ENCODE data around the gene PTPN20. TPM values are rescaled to one million over a fixed set of nuclear protein-coding genes. Genes with fewer than 3 reads are reported as not detected.

Gene PTPN20
- total RNA-seq, 1 experiment from 2014 or later, result 13.6 TPM

- in situ Hi-C loops (cut with HindIII; ENCODE audit: low pct_unique_long_range_greater_than_20kb, low sequenced_read_pairs), result no loop called here
- no peak for DNase-seq (ENCODE audit: low read depth)
Observed at GRCh38 chr10:47041396-47042198, 130.4 kb downstream of the PTPN20 start.

GRCh38 chr10:47042199-47042473, 130.9 kb downstream of the PTPN20 start:
- DNase-seq (ENCODE audit: low read depth), result no peak
- in situ Hi-C loops (cut with HindIII; ENCODE audit: low pct_unique_long_range_greater_than_20kb, low sequenced_read_pairs), result no loop called here

GRCh38 chr10:47042780-47043750, 131.8 kb downstream of the PTPN20 start:
- no peak for DNase-seq (ENCODE audit: low read depth)
- in situ Hi-C loops (cut with HindIII; ENCODE audit: low pct_unique_long_range_greater_than_20kb, low sequenced_read_pairs), result no loop called here

GRCh38 chr10:47043928-47044538, 132.8 kb downstream of the PTPN20 start:
- DNase-seq (ENCODE audit: low read depth), result no peak
- in situ Hi-C loops (cut with HindIII; ENCODE audit: low pct_unique_long_range_greater_than_20kb, low sequenced_read_pairs), result no loop called here

GRCh38 chr10:47044741-47045140, 133.5 kb downstream of the PTPN20 start:
- in situ Hi-C loops (cut with HindIII; ENCODE audit: low pct_unique_long_range_greater_than_20kb, low sequenced_read_pairs), result no loop called here
- no peak for DNase-seq (ENCODE audit: low read depth)

- no peak for DNase-seq (ENCODE audit: low read depth)
- in situ Hi-C loops (cut with HindIII; ENCODE audit: low pct_unique_long_range_greater_than_20kb, low sequenced_read_pairs), result no loop called here
Observed at GRCh38 chr10:47045331-47045861, 134.2 kb downstream of the PTPN20 start.

- in situ Hi-C loops (cut with HindIII; ENCODE audit: low pct_unique_long_range_greater_than_20kb, low sequenced_read_pairs), result no loop called here
- no peak for DNase-seq (ENCODE audit: low read depth)
Observed at GRCh38 chr10:47046321-47047126, 135.3 kb downstream of the PTPN20 start.

GRCh38 chr10:47047127-47047504, 135.9 kb downstream of the PTPN20 start:
- in situ Hi-C loops (cut with HindIII; ENCODE audit: low pct_unique_long_range_greater_than_20kb, low sequenced_read_pairs), result no loop called here
- DNase-seq (ENCODE audit: low read depth), result no peak

GRCh38 chr10:47047577-47048525, 136.6 kb downstream of the PTPN20 start:
- in situ Hi-C loops (cut with HindIII; ENCODE audit: low pct_unique_long_range_greater_than_20kb, low sequenced_read_pairs), result no loop called here
- peak; percentile 24 for DNase-seq (ENCODE audit: low read depth)

- DNase-seq (ENCODE audit: low read depth), result no peak
- in situ Hi-C loops (cut with HindIII; ENCODE audit: low pct_unique_long_range_greater_than_20kb, low sequenced_read_pairs), result no loop called here
Observed at GRCh38 chr10:47048526-47048905, 137.3 kb downstream of the PTPN20 start.

GRCh38 chr10:47049056-47049851, 138.0 kb downstream of the PTPN20 start:
- no peak for DNase-seq (ENCODE audit: low read depth)
- in situ Hi-C loops (cut with HindIII; ENCODE audit: low pct_unique_long_range_greater_than_20kb, low sequenced_read_pairs), result no loop called here

- in situ Hi-C loops (cut with HindIII; ENCODE audit: low pct_unique_long_range_greater_than_20kb, low sequenced_read_pairs), result no loop called here
- no peak for DNase-seq (ENCODE audit: low read depth)
Observed at GRCh38 chr10:47049906-47050305, 138.7 kb downstream of the PTPN20 start.

- in situ Hi-C loops (cut with HindIII; ENCODE audit: low pct_unique_long_range_greater_than_20kb, low sequenced_read_pairs), result no loop called here
- DNase-seq (ENCODE audit: low read depth), result no peak
Observed at GRCh38 chr10:47050618-47051455, 139.6 kb downstream of the PTPN20 start.

- in situ Hi-C loops (cut with HindIII; ENCODE audit: low pct_unique_long_range_greater_than_20kb, low sequenced_read_pairs), result no loop called here
- no peak for DNase-seq (ENCODE audit: low read depth)
Observed at GRCh38 chr10:47051741-47052238, 140.6 kb downstream of the PTPN20 start.

All from Caki2 (cell line).